ENCODE measurements around the gene PRKAR1B.

DNA sequence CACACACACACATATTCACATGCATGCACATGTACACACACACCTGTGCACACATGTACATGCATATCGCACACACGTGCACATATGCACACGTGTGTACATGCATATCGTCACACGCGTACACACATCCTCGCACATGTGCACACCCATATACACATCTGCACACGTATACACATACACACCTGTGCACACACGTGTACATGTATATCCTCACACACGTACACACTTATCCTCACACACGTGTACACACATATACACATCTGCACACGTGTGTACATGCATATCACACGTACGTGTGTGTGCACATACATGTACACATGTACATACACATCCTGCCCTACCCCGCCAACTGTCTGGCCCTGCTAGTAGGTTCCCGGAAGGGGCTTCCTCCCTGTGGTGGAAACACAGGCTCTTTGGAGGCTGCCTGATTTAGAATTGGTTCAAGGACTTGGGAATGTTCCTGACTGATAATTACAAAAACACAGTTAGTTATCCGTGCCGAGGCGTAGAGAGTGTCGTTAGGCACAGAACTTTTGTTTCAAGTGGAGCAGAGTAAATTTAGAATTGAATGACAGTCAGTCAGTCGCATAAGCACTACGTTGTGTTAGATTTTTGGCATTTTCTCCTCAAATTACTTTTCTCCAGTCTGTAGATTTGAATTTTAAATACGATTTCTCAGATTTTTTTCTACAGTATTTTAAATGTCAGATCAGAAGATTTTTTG, 18.5 kb upstream of the PRKAR1B start:
- TF ChIP-seq, protein P1, sequence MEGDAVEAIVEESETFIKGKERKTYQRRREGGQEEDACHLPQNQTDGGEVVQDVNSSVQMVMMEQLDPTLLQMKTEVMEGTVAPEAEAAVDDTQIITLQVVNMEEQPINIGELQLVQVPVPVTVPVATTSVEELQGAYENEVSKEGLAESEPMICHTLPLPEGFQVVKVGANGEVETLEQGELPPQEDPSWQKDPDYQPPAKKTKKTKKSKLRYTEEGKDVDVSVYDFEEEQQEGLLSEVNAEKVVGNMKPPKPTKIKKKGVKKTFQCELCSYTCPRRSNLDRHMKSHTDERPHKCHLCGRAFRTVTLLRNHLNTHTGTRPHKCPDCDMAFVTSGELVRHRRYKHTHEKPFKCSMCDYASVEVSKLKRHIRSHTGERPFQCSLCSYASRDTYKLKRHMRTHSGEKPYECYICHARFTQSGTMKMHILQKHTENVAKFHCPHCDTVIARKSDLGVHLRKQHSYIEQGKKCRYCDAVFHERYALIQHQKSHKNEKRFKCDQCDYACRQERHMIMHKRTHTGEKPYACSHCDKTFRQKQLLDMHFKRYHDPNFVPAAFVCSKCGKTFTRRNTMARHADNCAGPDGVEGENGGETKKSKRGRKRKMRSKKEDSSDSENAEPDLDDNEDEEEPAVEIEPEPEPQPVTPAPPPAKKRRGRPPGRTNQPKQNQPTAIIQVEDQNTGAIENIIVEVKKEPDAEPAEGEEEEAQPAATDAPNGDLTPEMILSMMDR (conservative IDR thresholded peaks at IDR 0.05) = no peak
- no peak for TF ChIP-seq ZFX (IDR thresholded peaks at IDR 0.05)

All from C4-2B (cell line).